Neural progenitor cell (in vitro differentiated cells): Measurements from ENCODE around the gene PPA1. TPM values are rescaled to one million over a fixed set of nuclear protein-coding genes. Genes with fewer than 3 reads are reported as not detected.

Experiments used
- DNase-seq: peaks from one replicate; pipeline ENCODE4 v3.0.0-alpha.2; 2016; ENCODE audit warnings: low spot score
- H2AFZ ChIP-seq: fragments of 200-600 bp; sonication (generic); replicated peaks from 2 replicates; pipeline ENCODE4 v1.6.1; 2016; ENCODE audit warnings: antibody characterized with exemption
- H3F3A ChIP-seq: fragments of 200-600 bp; sonication (generic); 2 replicates; pipeline ENCODE4 v1.6.1; 2016; ENCODE audit warnings: antibody characterized with exemption, low read depth
- H3K27ac ChIP-seq: fragments of 200-600 bp; sonication (generic); 2 replicates; pipeline ENCODE4 v1.5.1; 2016; ENCODE audit warnings: mild to moderate bottlenecking
- H3K27me3 ChIP-seq: fragments of 200-600 bp; sonication (generic); 2 replicates; pipeline ENCODE4 v1.6.1; 2016; ENCODE audit warnings: mild to moderate bottlenecking, moderate library complexity
- H3K36me3 ChIP-seq: fragments of 200-600 bp; sonication (generic); 2 replicates; pipeline ENCODE4 v1.5.1; 2016
- H3K4me1 ChIP-seq: fragments of 200-600 bp; sonication (generic); 2 replicates; pipeline ENCODE4 v1.6.1; 2016; ENCODE audit warnings: mixed run types
- H3K4me2 ChIP-seq: fragments of 200-600 bp; sonication (generic); 2 replicates; pipeline ENCODE4 v1.6.1; 2016
- H3K4me3 ChIP-seq: fragments of 200-600 bp; sonication (generic); 2 replicates; pipeline ENCODE4 v1.5.1; 2016
- H3K79me2 ChIP-seq: fragments of 200-600 bp; sonication (generic); 2 replicates; pipeline ENCODE4 v1.6.1; 2016; ENCODE audit warnings: low read depth
- H3K9ac ChIP-seq: fragments of 200-600 bp; sonication (generic); 2 replicates; pipeline ENCODE4 v1.6.1; 2016
- H3K9me3 ChIP-seq: fragments of 200-600 bp; sonication (generic); 2 replicates; pipeline ENCODE4 v1.5.1; 2016; ENCODE audit warnings: low read depth
- H4K20me1 ChIP-seq: fragments of 200-600 bp; sonication (generic); 2 replicates; pipeline ENCODE4 v1.6.1; 2016; ENCODE audit warnings: low read depth
- H3K27ac Mint-ChIP-seq: 3 replicates; pipeline ENCODE4 v1.8.0; 2021; ENCODE audit warnings: mixed read lengths
- H3K27me3 Mint-ChIP-seq: 2 replicates; pipeline ENCODE4 v1.8.0; 2022; ENCODE audit warnings: low read depth, mild to moderate bottlenecking, inconsistent platforms, moderate library complexity, mixed read lengths; ENCODE audit not compliant: insufficient read depth
- H3K36me3 Mint-ChIP-seq: 3 replicates; pipeline ENCODE4 v1.8.0; 2021; ENCODE audit warnings: mixed read lengths
- H3K4me1 Mint-ChIP-seq: 3 replicates; pipeline ENCODE4 v1.8.0; 2021; ENCODE audit warnings: mixed read lengths
- H3K4me3 Mint-ChIP-seq: 3 replicates; pipeline ENCODE4 v1.8.0; 2021; ENCODE audit warnings: mild to moderate bottlenecking, moderate library complexity, mixed read lengths
- H3K9me3 Mint-ChIP-seq: 3 replicates; pipeline ENCODE4 v1.8.0; 2020; ENCODE audit warnings: mixed read lengths
- EZH2 ChIP-seq: fragments of 200-600 bp; sonication (generic); IDR thresholded peaks from 2 replicates; pipeline ENCODE4 v1.6.1; 2017; ENCODE audit warnings: antibody characterized with exemption, mild to moderate bottlenecking, moderate library complexity
- EZH2phosphoT487 ChIP-seq: fragments of 200-600 bp; sonication (generic); IDR thresholded peaks from 2 replicates; pipeline ENCODE4 v1.6.1; 2017; ENCODE audit warnings: antibody characterized with exemption
- total RNA-seq: library from RNA; depleted of rRNA; stranded (reverse); fragments of >200 nt; gene quantifications from 2 replicates; pipeline ENCODE4 v1.2.3, GENCODE V29; 2015; ENCODE audit warnings: low replicate concordance
- TF ChIP-seq, protein P1 (sequence below): fragments of 200-600 bp; sonication (generic); IDR thresholded peaks from 2 replicates; pipeline ENCODE4 v1.5.1; 2017; ENCODE audit warnings: antibody characterized with exemption, mild to moderate bottlenecking

The PPA1 gene
- total RNA-seq, 1 donor from 2014 or later = 203 TPM

- H3K27me3 Mint-ChIP-seq = peaks cover 4% of the 10 kb centered on the region
- H3K4me1 Mint-ChIP-seq = peaks cover 4% of the 10 kb centered on the region
- no peaks in the 10 kb centered on the region for H3K36me3 ChIP-seq
- H3K27ac ChIP-seq = no peak overlapping the region
- no peak for DNase-seq
- H4K20me1 ChIP-seq = no peaks in the 10 kb centered on the region
- H3K4me3 ChIP-seq = no peak overlapping the region
- H3K4me3 Mint-ChIP-seq = no peak overlapping the region
- H3K4me2 ChIP-seq = no peak overlapping the region
- H3K4me1 ChIP-seq = no peaks in the 10 kb centered on the region
- no peak overlapping the region for H3K27ac Mint-ChIP-seq
- H2AFZ ChIP-seq = no peak overlapping the region
- no peaks in the 10 kb centered on the region for H3K36me3 Mint-ChIP-seq
- H3K79me2 ChIP-seq = no peaks in the 10 kb centered on the region
- H3K9ac ChIP-seq = no peak overlapping the region
- no peak for TF ChIP-seq EZH2
- TF ChIP-seq, protein P1, sequence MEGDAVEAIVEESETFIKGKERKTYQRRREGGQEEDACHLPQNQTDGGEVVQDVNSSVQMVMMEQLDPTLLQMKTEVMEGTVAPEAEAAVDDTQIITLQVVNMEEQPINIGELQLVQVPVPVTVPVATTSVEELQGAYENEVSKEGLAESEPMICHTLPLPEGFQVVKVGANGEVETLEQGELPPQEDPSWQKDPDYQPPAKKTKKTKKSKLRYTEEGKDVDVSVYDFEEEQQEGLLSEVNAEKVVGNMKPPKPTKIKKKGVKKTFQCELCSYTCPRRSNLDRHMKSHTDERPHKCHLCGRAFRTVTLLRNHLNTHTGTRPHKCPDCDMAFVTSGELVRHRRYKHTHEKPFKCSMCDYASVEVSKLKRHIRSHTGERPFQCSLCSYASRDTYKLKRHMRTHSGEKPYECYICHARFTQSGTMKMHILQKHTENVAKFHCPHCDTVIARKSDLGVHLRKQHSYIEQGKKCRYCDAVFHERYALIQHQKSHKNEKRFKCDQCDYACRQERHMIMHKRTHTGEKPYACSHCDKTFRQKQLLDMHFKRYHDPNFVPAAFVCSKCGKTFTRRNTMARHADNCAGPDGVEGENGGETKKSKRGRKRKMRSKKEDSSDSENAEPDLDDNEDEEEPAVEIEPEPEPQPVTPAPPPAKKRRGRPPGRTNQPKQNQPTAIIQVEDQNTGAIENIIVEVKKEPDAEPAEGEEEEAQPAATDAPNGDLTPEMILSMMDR = no peak
- no peak for TF ChIP-seq EZH2phosphoT487
- H3K9me3 ChIP-seq = no peaks in the 10 kb centered on the region
- H3K27me3 ChIP-seq = no peaks in the 10 kb centered on the region
- peaks cover 4% of the 10 kb centered on the region for H3K9me3 Mint-ChIP-seq
- peaks cover 13% of the 10 kb centered on the region for H3F3A ChIP-seq
Measured at GRCh38 chr10:70175516-70175915, 57.7 kb downstream of the PPA1 start.

GRCh38 chr10:70174058-70174741 lies 59.0 kb downstream of the PPA1 start:
- Histone ChIP-seq H3K27ac (no peak overlapping the region), H4K20me1 (peaks cover 10% of the 10 kb centered on the region), H3K4me2 (no peak overlapping the region), H3K27me3 (no peaks in the 10 kb centered on the region), H2AFZ (no peak overlapping the region), H3K79me2 (peaks cover 11% of the 10 kb centered on the region), H3K36me3 (no peaks in the 10 kb centered on the region), H3K9me3 (no peaks in the 10 kb centered on the region), H3K4me3 (no peak overlapping the region), H3K9ac (no peak overlapping the region), H3F3A (peaks cover 20% of the 10 kb centered on the region), H3K4me1 (peaks cover 2% of the 10 kb centered on the region)
- H3K27me3 Mint-ChIP-seq = peaks cover 2% of the 10 kb centered on the region
- H3K9me3 Mint-ChIP-seq = no peaks in the 10 kb centered on the region
- H3K27ac Mint-ChIP-seq = no peak overlapping the region
- no peaks in the 10 kb centered on the region for H3K36me3 Mint-ChIP-seq
- peaks cover 8% of the 10 kb centered on the region for H3K4me1 Mint-ChIP-seq
- DNase-seq = no peak
- H3K4me3 Mint-ChIP-seq = no peak overlapping the region
- TF ChIP-seq, protein P1 = no peak
- no peak for TF ChIP-seq EZH2
- TF ChIP-seq EZH2phosphoT487 = no peak

DNA sequence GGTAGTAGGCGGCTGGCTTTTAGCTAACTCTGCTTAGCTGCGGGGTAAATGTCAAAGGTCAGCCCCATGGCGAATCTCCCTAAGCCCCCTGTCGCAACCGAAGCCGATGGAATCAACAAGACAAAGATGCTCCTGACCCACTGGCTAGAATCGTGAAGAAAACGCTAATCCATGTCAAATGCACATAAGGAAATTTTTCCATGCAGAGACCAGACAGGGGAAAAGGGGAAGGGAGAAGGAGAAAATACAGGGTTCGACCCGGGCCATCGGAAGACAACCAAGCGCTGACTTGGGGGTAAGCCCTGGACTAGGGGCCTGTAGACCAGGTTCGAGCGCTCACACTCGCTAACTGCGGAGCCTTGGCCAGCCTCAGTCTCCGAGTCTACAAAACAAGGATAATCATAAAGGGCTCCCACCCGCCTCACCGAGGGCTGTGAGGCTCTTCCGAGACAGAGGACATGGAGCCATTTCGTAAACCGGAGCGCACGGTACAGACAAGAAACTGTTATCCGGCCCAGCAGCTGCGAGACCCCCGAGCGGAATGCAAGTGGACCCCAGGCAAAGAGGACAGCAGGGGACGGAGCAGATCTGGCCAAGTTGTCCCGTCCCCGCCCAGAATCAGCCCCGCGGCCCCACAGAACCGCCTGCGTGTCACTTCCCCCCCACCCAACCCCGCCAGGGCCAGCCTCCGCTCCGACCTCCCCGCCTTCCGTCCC lies 63.4 kb downstream of the PPA1 start:
- H2AFZ ChIP-seq = no peak overlapping the region
- TF ChIP-seq EZH2 = no peak
- TF ChIP-seq EZH2phosphoT487 = no peak
- TF ChIP-seq, protein P1 = no peak
- peak overlapping the region; percentile 44 for H3K27ac ChIP-seq

More for the DNA sequence above, 63.4 kb downstream of the PPA1 start:
- H3K4me2 ChIP-seq = peak overlapping the region; percentile 89
- H3K27me3 ChIP-seq = no peaks in the 10 kb centered on the region
- peak overlapping the region; percentile 80 for H3K9ac ChIP-seq
- no peaks in the 10 kb centered on the region for H3K36me3 ChIP-seq
- peaks cover 3% of the 10 kb centered on the region for H3K27me3 Mint-ChIP-seq
- peaks cover 20% of the 10 kb centered on the region for H3F3A ChIP-seq
- H4K20me1 ChIP-seq = peaks cover 50% of the 10 kb centered on the region
- H3K4me3 ChIP-seq = peak overlapping the region; percentile 92
- H3K4me1 Mint-ChIP-seq = peaks cover 24% of the 10 kb centered on the region
- peak; percentile 84 for DNase-seq
- peak overlapping the region; percentile 97 for H3K4me3 Mint-ChIP-seq
- peaks cover 53% of the 10 kb centered on the region for H3K79me2 ChIP-seq
- H3K27ac Mint-ChIP-seq = peak overlapping the region; percentile 57
- H3K36me3 Mint-ChIP-seq = peaks cover 9% of the 10 kb centered on the region
- no peaks in the 10 kb centered on the region for H3K9me3 ChIP-seq
- peaks cover 17% of the 10 kb centered on the region for H3K4me1 ChIP-seq
- H3K9me3 Mint-ChIP-seq = no peaks in the 10 kb centered on the region
